NAMALWA (cell line): ENCODE results near the gene RBM5.

Experiments used
- DNase-seq: peaks from one replicate; pipeline ENCODE4 v3.0.0-alpha.2; 2015; ENCODE audit warnings: low spot score

Gene RBM5

GRCh38 chr3:50162034-50162883 lies 73.5 kb downstream of the RBM5 start:
- no peak for DNase-seq

GRCh38 chr3:50163572-50164455 lies 75.1 kb downstream of the RBM5 start:
- DNase-seq = no peak

GRCh38 chr3:50164481-50164880 lies 75.8 kb downstream of the RBM5 start:
- no peak for DNase-seq

- DNase-seq = no peak
Observed at GRCh38 chr3:50164984-50165909, 76.5 kb downstream of the RBM5 start.

GRCh38 chr3:50165910-50166538 lies 77.3 kb downstream of the RBM5 start:
- DNase-seq = no peak

- no peak for DNase-seq
Observed at GRCh38 chr3:50166620-50167019, 77.9 kb downstream of the RBM5 start.

- no peak for DNase-seq
Observed at GRCh38 chr3:50167069-50167840, 78.5 kb downstream of the RBM5 start.

GRCh38 chr3:50167841-50168209 lies 79.1 kb downstream of the RBM5 start:
- no peak for DNase-seq

GRCh38 chr3:50168388-50168787 lies 79.7 kb downstream of the RBM5 start:
- DNase-seq = no peak
